GM19240 (cell line): ENCODE results near the gene SUGP2.

ENCODE experiments used
- DNase-seq: peaks from one replicate; pipeline ENCODE4 v3.0.0; 2011; ENCODE audit warnings: low spot score; ENCODE audit not compliant: insufficient read length

Gene SUGP2

GRCh38 chr19:19033426-19034203 lies at the start of gene SUGP2, which contains the start of gene ARMC6:
SUGP2 (minus strand) TSS chr19:19033517; CDS start chr19:19031071, 2,446 bp downstream.
ARMC6 (plus strand) TSS chr19:19033603; CDS start chr19:19034210, 607 bp downstream.
- DNase-seq: peak; percentile 87

- DNase-seq: no peak
Observed at GRCh38 chr19:19081642-19082151, 48.4 kb upstream of the SUGP2 start.

- DNase-seq: no peak
Observed at GRCh38 chr19:19079571-19079970, 46.3 kb upstream of the SUGP2 start.

- DNase-seq: no peak
Observed at GRCh38 chr19:19078801-19079200, 45.5 kb upstream of the SUGP2 start.

GRCh38 chr19:19077103-19077502 lies 43.8 kb upstream of the SUGP2 start:
- no peak for DNase-seq

GRCh38 chr19:19076476-19076875 lies 43.2 kb upstream of the SUGP2 start:
- no peak for DNase-seq

GRCh38 chr19:19075126-19075525 lies 41.8 kb upstream of the SUGP2 start:
- DNase-seq: no peak

- DNase-seq: no peak
Observed at GRCh38 chr19:19074196-19074882, 41.0 kb upstream of the SUGP2 start.

GRCh38 chr19:19071897-19072296 lies 38.6 kb upstream of the SUGP2 start:
- DNase-seq: no peak

GRCh38 chr19:19068659-19069654 lies 35.6 kb upstream of the SUGP2 start:
- DNase-seq: peak; percentile 23

- no peak for DNase-seq
Observed at GRCh38 chr19:19067276-19068072, 34.2 kb upstream of the SUGP2 start.

GRCh38 chr19:19064811-19065745 lies 31.8 kb upstream of the SUGP2 start:
- peak; percentile 26 for DNase-seq

GRCh38 chr19:19064098-19064722 lies 30.9 kb upstream of the SUGP2 start:
- DNase-seq: no peak

GRCh38 chr19:19063183-19064097 lies 30.1 kb upstream of the SUGP2 start, which contains the start of gene SLC25A42:
SLC25A42 (plus strand) TSS chr19:19063994; CDS start chr19:19096125, 32,131 bp downstream.
- peak; percentile 100 for DNase-seq

- DNase-seq: no peak
Observed at GRCh38 chr19:19062454-19063182, 29.3 kb upstream of the SUGP2 start.

- no peak for DNase-seq
Observed at GRCh38 chr19:19061506-19061905, 28.2 kb upstream of the SUGP2 start.
